Measurements from ENCODE around the gene CACNA2D1. TPM values are rescaled to one million over a fixed set of nuclear protein-coding genes. Genes with fewer than 3 reads are reported as not detected.
A peak's percentile ranks its signal among the peaks of the same experiment; 100 is the strongest.

Gene CACNA2D1
- total RNA-seq, 1 donor from 2014 or later = 20.7 TPM

- Mint-ChIP-seq H3K4me3 (ENCODE audit: unreplicated experiment) (no peak overlapping the region), H3K27me3 (ENCODE audit: unreplicated experiment) (no peaks in the 10 kb centered on the region), H3K36me3 (ENCODE audit: low read depth, unreplicated experiment) (peaks cover 4% of the 10 kb centered on the region), H3K4me1 (ENCODE audit: unreplicated experiment) (peaks cover 4% of the 10 kb centered on the region), H3K27ac (ENCODE audit: unreplicated experiment) (no peak overlapping the region), H3K9me3 (ENCODE audit: unreplicated experiment) (no peaks in the 10 kb centered on the region)
- DNase-seq (ENCODE audit: low spot score) = no peak
- TF ChIP-seq, protein P1, sequence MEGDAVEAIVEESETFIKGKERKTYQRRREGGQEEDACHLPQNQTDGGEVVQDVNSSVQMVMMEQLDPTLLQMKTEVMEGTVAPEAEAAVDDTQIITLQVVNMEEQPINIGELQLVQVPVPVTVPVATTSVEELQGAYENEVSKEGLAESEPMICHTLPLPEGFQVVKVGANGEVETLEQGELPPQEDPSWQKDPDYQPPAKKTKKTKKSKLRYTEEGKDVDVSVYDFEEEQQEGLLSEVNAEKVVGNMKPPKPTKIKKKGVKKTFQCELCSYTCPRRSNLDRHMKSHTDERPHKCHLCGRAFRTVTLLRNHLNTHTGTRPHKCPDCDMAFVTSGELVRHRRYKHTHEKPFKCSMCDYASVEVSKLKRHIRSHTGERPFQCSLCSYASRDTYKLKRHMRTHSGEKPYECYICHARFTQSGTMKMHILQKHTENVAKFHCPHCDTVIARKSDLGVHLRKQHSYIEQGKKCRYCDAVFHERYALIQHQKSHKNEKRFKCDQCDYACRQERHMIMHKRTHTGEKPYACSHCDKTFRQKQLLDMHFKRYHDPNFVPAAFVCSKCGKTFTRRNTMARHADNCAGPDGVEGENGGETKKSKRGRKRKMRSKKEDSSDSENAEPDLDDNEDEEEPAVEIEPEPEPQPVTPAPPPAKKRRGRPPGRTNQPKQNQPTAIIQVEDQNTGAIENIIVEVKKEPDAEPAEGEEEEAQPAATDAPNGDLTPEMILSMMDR (IDR thresholded peaks at IDR 0.05; ENCODE audit: unreplicated experiment) = no peak
Measured at GRCh38 chr7:82122275-82122674, 321.3 kb downstream of the CACNA2D1 start.

DNA sequence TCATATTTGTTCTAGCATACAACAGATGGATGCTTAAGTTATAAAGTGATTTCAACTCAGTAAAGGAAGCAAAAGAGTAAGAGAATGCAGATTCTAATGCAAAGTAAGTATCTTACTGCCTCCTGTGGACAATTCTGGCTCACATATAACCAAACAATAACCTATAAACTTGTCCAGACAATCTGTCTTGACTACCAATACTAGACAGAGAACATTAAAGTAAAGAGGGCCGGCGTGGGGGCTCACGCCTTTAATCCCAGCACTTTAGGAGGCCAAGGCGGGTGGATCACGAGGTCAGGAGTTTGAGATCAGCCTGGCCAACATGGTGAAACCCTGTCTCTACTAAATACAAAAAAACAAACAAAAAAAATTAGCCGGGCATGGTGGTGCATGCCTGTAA, 329.3 kb downstream of the CACNA2D1 start:
- Mint-ChIP-seq H3K36me3 (ENCODE audit: low read depth, unreplicated experiment) (no peaks in the 10 kb centered on the region), H3K4me3 (ENCODE audit: unreplicated experiment) (no peak overlapping the region), H3K27me3 (ENCODE audit: unreplicated experiment) (no peaks in the 10 kb centered on the region), H3K27ac (ENCODE audit: unreplicated experiment) (no peak overlapping the region), H3K4me1 (ENCODE audit: unreplicated experiment) (peaks cover 5% of the 10 kb centered on the region), H3K9me3 (ENCODE audit: unreplicated experiment) (no peaks in the 10 kb centered on the region)
- DNase-seq (ENCODE audit: low spot score) = no peak
- TF ChIP-seq, protein P1 (IDR thresholded peaks at IDR 0.05; ENCODE audit: unreplicated experiment) = no peak

- TF ChIP-seq, protein P1 (IDR thresholded peaks at IDR 0.05; ENCODE audit: unreplicated experiment) = no peak
- Mint-ChIP-seq H3K9me3 (ENCODE audit: unreplicated experiment) (no peaks in the 10 kb centered on the region), H3K27me3 (ENCODE audit: unreplicated experiment) (no peaks in the 10 kb centered on the region), H3K36me3 (ENCODE audit: low read depth, unreplicated experiment) (no peaks in the 10 kb centered on the region), H3K4me1 (ENCODE audit: unreplicated experiment) (peaks cover 7% of the 10 kb centered on the region), H3K27ac (ENCODE audit: unreplicated experiment) (peak overlapping the region; percentile 58), H3K4me3 (ENCODE audit: unreplicated experiment) (no peak overlapping the region)
- DNase-seq (ENCODE audit: low spot score) = no peak
Measured at GRCh38 chr7:82110146-82110840, 333.3 kb downstream of the CACNA2D1 start.

GRCh38 chr7:82109288-82109687, 334.3 kb downstream of the CACNA2D1 start:
- Mint-ChIP-seq H3K9me3 (ENCODE audit: unreplicated experiment) (no peaks in the 10 kb centered on the region), H3K36me3 (ENCODE audit: low read depth, unreplicated experiment) (no peaks in the 10 kb centered on the region), H3K27ac (ENCODE audit: unreplicated experiment) (peak overlapping the region; percentile 91), H3K27me3 (ENCODE audit: unreplicated experiment) (no peaks in the 10 kb centered on the region), H3K4me1 (ENCODE audit: unreplicated experiment) (peaks cover 7% of the 10 kb centered on the region), H3K4me3 (ENCODE audit: unreplicated experiment) (no peak overlapping the region)
- TF ChIP-seq, protein P1 (IDR thresholded peaks at IDR 0.05; ENCODE audit: unreplicated experiment) = no peak
- DNase-seq (ENCODE audit: low spot score) = no peak

DNA sequence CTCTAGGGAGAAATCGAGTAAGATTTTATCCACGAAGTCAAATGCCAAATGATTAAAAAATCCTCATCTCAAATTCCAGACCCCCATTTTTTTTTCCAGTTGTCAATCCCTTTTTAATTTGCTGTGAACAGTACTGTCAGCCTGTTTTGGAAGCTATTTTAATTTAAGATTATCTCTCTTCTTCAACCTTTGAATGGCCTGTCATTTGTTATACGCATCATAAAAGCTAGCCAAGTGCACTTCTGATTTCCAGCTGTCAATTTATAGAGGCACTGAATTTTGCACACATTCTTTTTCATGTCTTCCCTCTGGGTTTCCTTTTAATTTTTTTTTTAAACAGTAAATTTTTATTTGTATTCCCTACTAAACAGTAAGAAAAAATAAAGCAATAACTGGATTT, 337.4 kb downstream of the CACNA2D1 start:
- H3K27ac Mint-ChIP-seq (ENCODE audit: unreplicated experiment) = no peak overlapping the region
- H3K27me3 Mint-ChIP-seq (ENCODE audit: unreplicated experiment) = no peaks in the 10 kb centered on the region
- no peak for DNase-seq (ENCODE audit: low spot score)
- H3K9me3 Mint-ChIP-seq (ENCODE audit: unreplicated experiment) = no peaks in the 10 kb centered on the region
- peaks cover 7% of the 10 kb centered on the region for H3K4me1 Mint-ChIP-seq (ENCODE audit: unreplicated experiment)
- no peak overlapping the region for H3K4me3 Mint-ChIP-seq (ENCODE audit: unreplicated experiment)
- H3K36me3 Mint-ChIP-seq (ENCODE audit: low read depth, unreplicated experiment) = no peaks in the 10 kb centered on the region
- TF ChIP-seq, protein P1 (IDR thresholded peaks at IDR 0.05; ENCODE audit: unreplicated experiment) = no peak

All from endothelial cell (in vitro differentiated cells).